ENCODE measurements around the gene FAM193A.

Gene FAM193A

GRCh38 chr4:2576290-2576689, 39.8 kb downstream of the FAM193A start:
- no peak overlapping the region for H3K4me3 ChIP-seq (ENCODE audit: low read depth, low read length)
- TF ChIP-seq, protein P1, sequence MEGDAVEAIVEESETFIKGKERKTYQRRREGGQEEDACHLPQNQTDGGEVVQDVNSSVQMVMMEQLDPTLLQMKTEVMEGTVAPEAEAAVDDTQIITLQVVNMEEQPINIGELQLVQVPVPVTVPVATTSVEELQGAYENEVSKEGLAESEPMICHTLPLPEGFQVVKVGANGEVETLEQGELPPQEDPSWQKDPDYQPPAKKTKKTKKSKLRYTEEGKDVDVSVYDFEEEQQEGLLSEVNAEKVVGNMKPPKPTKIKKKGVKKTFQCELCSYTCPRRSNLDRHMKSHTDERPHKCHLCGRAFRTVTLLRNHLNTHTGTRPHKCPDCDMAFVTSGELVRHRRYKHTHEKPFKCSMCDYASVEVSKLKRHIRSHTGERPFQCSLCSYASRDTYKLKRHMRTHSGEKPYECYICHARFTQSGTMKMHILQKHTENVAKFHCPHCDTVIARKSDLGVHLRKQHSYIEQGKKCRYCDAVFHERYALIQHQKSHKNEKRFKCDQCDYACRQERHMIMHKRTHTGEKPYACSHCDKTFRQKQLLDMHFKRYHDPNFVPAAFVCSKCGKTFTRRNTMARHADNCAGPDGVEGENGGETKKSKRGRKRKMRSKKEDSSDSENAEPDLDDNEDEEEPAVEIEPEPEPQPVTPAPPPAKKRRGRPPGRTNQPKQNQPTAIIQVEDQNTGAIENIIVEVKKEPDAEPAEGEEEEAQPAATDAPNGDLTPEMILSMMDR (IDR thresholded peaks at IDR 0.05; ENCODE audit: borderline replicate concordance, insufficient read depth, low read depth, low read length): no peak

- TF ChIP-seq, protein P1 (IDR thresholded peaks at IDR 0.05; ENCODE audit: borderline replicate concordance, insufficient read depth, low read depth, low read length): no peak
- H3K4me3 ChIP-seq (ENCODE audit: low read depth, low read length): no peak overlapping the region
Observed at GRCh38 chr4:2578106-2578505, 41.7 kb downstream of the FAM193A start.

DNA sequence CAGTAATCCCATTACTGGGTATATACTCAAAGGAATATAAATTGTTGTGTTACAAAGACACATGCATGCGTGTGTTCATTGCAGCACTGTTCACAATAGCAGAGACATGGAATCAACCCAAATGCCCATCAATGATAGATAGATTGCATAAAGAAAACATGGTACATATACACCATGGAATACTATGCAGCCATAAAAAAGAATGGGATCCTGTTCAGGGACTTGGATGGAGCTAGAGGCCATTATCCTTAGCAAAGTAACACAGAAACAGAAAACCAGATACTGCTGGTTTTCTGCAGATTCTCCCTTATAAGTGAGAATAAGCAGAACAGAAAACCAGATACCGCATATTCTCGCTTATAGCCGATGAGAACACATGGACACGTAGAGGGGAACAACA, 43.5 kb downstream of the FAM193A start:
- H3K4me3 ChIP-seq (ENCODE audit: low read depth, low read length): no peak overlapping the region
- TF ChIP-seq, protein P1 (IDR thresholded peaks at IDR 0.05; ENCODE audit: borderline replicate concordance, insufficient read depth, low read depth, low read length): no peak

DNA sequence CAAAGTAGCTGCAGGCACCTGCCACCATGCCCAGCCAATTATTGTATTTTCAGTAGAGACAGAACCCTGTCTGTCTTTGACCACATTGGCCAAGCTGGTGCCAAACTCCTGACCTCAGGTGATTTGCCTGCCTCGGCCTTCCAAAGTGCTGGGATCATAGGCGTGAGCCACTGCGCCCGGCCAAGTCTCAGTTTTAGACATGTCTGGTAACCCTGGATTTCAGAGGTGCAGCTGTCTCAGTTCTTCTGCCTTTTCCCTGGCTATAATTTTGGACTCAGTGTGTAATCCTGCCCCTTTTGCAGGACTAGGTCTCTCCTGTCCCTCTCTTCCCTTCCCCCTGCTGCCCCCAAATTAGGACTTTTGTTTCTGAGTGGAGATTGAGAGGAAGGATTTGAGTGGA, 46.6 kb downstream of the FAM193A start:
- H3K4me3 ChIP-seq (ENCODE audit: low read depth, low read length): no peak overlapping the region
- TF ChIP-seq, protein P1 (IDR thresholded peaks at IDR 0.05; ENCODE audit: borderline replicate concordance, insufficient read depth, low read depth, low read length): no peak

- H3K4me3 ChIP-seq (ENCODE audit: low read depth, low read length): no peak overlapping the region
- TF ChIP-seq, protein P1 (IDR thresholded peaks at IDR 0.05; ENCODE audit: borderline replicate concordance, insufficient read depth, low read depth, low read length): no peak
Observed at GRCh38 chr4:2583517-2583916, 47.1 kb downstream of the FAM193A start.

DNA sequence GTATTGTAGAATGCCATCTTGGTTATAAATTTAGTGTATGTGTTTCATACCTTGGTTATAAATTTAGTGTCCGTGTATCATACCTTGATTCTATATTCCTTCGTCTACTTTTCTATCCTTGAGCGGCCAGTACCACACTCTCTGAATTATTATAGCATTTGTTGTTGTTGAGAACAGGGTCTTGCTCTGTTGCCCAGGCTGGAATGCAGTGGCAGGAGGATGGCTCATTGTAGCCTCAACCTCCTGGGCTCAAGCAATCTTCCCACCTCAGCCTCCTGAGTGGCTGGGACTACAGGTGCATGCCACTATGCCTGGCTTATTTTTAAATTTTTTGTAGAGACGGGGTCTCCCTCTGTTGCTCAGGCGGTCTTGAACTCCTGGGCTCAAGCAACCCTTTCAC, 50.1 kb downstream of the FAM193A start:
- TF ChIP-seq, protein P1 (IDR thresholded peaks at IDR 0.05; ENCODE audit: borderline replicate concordance, insufficient read depth, low read depth, low read length): no peak
- no peak overlapping the region for H3K4me3 ChIP-seq (ENCODE audit: low read depth, low read length)

- TF ChIP-seq, protein P1 (IDR thresholded peaks at IDR 0.05; ENCODE audit: borderline replicate concordance, insufficient read depth, low read depth, low read length): no peak
- H3K4me3 ChIP-seq (ENCODE audit: low read depth, low read length): no peak overlapping the region
Observed at GRCh38 chr4:2587213-2587823, 50.9 kb downstream of the FAM193A start.

All from GM12875 (cell line).